Measurements from ENCODE around the gene EML2.
"Not testable (repeated sequence)": the region's sequence is repeated elsewhere in the genome, so short reads cannot be mapped to it uniquely, and the experiment has no call there.

The EML2 gene, protein sequence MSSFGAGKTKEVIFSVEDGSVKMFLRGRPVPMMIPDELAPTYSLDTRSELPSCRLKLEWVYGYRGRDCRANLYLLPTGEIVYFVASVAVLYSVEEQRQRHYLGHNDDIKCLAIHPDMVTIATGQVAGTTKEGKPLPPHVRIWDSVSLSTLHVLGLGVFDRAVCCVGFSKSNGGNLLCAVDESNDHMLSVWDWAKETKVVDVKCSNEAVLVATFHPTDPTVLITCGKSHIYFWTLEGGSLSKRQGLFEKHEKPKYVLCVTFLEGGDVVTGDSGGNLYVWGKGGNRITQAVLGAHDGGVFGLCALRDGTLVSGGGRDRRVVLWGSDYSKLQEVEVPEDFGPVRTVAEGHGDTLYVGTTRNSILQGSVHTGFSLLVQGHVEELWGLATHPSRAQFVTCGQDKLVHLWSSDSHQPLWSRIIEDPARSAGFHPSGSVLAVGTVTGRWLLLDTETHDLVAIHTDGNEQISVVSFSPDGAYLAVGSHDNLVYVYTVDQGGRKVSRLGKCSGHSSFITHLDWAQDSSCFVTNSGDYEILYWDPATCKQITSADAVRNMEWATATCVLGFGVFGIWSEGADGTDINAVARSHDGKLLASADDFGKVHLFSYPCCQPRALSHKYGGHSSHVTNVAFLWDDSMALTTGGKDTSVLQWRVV

DNA sequence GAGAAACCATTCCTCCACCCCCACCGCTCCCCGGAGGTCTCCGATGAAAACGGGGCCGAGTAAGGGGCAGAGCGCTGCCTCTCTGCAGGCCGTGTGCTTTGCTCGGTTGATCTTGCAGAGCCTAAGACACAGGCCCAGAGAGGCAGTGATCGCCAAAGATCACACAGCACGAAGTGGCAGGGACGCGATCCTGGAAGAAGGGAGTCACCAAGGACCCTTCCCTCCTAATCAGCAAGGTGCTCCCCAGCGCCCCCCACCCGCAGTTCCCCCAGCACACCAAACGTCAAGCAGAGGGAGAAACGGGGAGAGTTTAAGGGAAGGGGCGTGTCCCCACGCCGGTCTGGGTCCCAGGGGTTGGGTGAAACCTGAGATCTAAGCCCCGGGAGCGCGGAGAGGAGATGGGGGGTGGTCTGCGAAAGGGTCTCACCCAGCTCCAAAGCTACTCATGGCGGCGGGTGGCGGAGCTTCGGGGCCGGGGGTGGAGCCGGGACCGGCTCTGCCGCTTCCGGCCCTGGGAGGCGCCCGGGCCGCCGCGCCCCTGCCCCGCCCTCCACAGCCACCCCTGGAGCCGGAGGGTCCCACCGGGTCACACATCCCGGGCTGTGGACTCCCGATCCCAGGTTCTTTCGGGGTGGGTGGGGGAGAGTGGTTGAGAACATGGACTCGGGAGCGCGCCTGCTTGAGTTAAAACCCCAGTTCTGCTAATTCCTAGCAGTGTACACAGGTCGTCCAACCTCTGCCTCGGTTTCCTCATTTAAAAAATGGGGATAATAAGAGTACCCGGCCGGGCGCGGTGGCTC, at the start of gene EML2:
TSS of gene EML2 (minus strand) at position 468 of the 800 bp plus-strand sequence. CDS start at position 447, 21 bp downstream.
- peak; percentile 5 for DNase-seq

GRCh38 chr19:45687599-45687998, 48.4 kb upstream of the EML2 start:
- no peak for DNase-seq

DNA sequence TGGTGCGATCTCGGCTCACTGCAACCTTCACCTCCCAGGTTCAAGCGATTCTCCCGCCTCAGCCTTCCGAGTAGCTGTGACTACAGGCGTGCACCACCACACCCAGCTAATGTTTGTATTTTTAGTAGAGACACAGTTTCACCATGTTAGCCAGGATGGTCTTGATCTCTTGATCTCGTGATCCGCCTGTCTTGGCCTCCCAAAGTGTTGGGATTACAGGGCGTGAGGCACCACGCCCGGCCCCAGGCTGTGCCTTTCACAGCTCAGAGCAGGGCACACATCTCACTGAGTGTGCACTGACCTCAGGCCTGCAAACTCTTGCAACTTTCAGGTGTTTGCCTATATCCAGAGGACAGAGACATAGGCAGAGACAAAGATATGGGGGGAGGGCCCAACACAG, 45.8 kb upstream of the EML2 start:
- DNase-seq, result not testable (repeated sequence)

GRCh38 chr19:45682908-45683307, 43.7 kb upstream of the EML2 start:
- no peak for DNase-seq

DNA sequence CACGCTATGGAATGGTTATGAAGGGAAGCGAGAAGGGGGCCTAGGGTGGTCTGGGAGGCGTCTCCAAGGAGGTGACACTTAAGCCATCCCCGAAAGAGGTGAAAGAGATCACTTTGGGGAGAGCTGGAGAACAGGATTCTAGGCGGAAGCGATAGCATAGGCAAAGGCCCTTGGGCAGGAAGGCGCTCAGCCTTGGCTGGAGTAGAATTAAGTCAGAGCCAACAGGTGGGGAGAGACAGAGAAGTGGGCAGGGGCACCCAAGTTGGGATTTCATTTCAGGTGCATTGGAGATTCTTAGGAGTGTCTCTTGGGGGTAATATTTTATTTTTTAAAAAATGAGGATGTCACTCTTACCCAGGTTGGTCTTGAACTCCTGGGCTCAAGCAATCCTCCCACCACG, 42.9 kb upstream of the EML2 start:
- DNase-seq, result no peak

DNA sequence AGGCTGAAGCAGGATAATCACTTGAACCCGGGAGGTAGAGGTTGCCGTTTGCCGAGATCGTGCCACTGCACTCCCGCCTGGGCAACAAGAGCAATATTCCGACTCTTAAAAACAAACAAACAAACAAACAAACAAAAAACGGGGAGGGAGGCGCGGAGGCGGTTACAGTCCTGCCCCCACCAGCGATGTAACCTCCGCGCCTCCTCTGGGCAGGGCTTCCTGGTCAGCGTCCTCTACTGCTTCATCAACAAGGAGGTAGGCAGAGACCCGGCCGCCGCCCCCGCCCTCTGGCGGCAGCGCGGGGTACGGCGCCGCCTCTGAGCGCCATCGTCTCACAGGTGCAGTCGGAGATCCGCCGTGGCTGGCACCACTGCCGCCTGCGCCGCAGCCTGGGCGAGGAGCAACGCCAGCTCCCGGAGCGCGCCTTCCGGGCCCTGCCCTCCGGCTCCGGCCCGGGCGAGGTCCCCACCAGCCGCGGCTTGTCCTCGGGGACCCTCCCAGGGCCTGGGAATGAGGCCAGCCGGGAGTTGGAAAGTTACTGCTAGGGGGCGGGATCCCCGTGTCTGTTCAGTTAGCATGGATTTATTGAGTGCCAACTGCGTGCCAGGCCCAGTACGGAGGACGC, 42.3 kb upstream of the EML2 start:
- peak; percentile 64 for DNase-seq

- DNase-seq, result no peak
These were observed 38.4 kb upstream of the EML2 start for GRCh38 chr19:45677351-45678230.

- no peak for DNase-seq
These were observed 37.7 kb upstream of the EML2 start for GRCh38 chr19:45676851-45677263.

- DNase-seq, result no peak
These were observed 35.7 kb upstream of the EML2 start for GRCh38 chr19:45674946-45675345.

DNA sequence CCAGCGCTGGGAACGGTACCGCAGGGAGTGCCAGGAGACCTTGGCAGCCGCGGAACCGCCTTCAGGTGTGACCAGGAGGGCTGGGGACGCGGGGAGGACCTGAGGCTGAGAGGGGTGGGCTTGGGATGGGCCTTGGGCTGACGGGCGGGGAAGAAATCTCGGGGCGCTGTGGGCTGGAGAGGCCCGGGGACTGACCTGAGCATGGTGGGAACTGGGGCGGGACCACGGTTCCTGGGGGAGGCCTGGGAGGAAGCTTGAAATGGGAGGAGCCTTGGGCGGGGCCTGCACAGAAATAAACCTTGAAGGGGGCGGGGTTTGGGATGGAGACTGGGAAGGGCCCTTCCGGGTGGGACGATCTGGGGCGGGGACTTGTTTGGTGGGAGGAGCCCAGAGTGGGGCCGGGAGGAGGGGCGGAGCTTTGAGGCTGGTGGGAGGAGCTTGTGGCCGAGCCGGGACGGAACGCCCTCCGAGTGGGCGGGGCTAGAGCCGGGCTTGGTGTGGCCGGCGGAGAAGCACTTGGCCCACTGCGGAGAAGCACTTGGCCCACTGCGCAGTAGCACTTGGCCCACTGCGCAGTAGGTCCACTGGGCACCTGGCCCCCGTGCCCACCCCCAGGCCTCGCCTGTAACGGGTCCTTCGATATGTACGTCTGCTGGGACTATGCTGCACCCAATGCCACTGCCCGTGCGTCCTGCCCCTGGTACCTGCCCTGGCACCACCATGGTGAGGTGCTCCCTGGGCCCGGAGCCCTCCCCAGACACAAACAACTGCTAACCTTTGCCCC, 31.7 kb upstream of the EML2 start:
- no peak for DNase-seq

DNA sequence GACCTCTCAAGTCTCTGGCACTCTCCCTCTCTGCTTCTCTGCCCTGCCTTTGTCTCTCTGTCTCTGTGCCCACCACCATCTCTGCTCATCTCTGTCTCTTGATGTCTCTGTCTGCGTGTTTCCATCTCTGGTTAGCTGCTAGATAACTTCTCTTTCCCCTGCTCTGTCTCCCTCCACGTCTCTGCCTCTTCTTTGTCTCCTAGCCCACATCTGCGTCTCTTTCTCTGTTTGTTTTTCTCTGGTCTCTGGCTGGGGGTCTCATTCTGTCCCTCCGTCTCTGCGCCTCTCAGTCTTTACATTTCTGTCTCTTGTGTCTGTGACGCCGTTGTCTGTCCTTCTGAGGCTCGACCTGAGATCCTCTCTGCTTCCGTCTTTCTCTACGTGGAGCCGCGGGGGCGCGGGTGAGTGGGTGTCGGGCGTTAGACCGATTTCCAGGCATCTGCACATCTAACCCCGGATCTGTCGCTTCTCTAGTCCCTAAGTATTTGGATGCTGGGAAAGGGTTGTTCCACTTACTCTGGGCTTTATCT, 29.2 kb upstream of the EML2 start:
- DNase-seq, result no peak

DNA sequence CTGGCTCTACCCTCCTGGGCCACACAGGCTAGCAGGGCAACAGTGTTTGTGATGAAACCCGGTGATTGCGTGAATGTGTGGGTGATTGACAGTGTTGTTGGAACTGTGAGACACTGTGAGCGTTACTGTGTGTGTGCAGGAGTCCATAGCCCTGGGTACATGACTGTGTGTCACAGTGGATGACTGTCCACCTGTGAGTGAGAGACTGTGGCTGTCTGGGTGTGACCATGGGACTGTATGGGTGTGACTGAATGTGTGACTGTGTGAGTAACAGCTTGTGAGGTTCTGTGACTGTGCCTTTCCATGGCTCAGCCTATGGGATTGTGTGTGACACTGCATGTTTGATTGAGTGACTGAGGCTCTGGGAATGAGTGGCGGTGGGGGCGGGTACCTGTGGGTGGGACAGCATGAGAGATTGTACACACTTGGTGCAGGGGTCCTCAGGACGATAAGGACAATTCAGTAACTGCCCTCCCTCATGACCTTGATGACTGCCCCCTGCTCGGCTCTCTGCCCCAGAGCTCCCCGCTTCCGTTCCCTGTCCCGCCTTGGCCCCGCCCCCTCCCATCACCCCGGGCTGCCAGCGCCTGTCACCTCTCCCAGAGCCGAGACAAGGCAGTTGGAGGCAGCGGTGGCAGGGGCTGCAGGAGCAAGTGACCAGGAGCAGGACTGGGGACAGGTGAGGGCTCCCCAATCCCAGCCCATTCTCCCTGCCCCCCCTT, 28.6 kb upstream of the EML2 start, which contains the start of gene GIPR:
TSS of gene GIPR (plus strand) at position 602 of the 722 bp plus-strand sequence. CDS start 1,300 bp downstream, outside the sequence.
- DNase-seq, result no peak

- DNase-seq, result no peak
These were observed 25.4 kb upstream of the EML2 start for GRCh38 chr19:45664575-45664974.

- no peak for DNase-seq
These were observed 24.6 kb upstream of the EML2 start for GRCh38 chr19:45663800-45664199.

DNA sequence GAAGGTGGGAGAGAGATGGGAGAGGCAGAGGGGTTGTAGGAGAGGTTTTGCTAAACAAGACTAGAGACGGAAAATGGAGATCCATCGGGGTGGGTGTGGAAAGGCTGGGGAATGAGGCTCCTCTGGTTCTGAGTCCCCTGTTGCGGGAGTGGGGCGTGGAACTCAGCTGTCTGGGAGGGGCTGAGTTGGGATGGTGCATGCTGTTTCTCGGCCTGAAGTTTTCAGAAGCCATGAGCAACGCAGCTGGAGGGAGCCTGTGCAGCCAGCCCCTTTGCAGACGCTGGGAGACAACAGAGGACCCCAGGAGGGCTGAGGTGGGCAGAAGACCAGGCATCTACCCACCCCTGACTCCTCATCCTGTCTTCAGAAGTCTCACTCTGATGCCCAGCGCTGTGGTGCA, 21.4 kb upstream of the EML2 start:
- no peak for DNase-seq

DNA sequence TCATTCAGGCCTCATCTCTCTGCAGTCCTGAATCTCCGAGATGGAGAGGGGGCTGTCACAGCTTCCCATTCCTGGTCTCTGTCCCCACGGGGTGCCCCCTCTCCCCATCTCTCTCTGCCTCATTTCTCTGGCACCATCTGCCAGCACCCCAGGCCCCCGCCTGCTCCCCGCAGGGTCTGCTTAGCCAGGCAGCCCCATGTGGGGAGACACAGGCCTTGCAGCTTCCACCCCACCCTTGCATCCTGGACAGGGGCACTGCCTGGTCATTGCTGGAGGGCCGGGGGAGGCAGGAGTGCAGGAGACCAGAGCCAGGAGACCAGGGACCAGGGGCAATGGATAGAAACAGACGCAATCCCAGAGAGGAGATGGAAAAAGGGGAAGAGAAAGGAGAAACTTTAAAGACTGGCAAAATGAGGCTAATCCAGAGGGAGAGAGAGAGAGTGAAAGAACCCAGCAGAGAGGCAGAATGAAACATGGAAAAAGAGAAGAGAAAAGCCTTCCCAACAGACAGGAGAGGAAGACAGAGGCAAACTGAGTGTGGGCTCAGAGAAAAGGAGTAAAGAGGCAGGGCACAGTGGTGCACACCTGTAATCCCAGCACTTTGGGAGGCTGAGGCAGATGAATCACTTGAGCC, 20.0 kb upstream of the EML2 start:
- DNase-seq, result no peak

- DNase-seq, result no peak
These were observed 18.4 kb upstream of the EML2 start for GRCh38 chr19:45657520-45658167.

- DNase-seq, result no peak
These were observed 15.9 kb upstream of the EML2 start for GRCh38 chr19:45655073-45655472.

- DNase-seq, result no peak
These were observed 14.4 kb upstream of the EML2 start for GRCh38 chr19:45653634-45654033.
